ENCODE results near the gene PLAAT5.

PLAAT5 gene

DNA sequence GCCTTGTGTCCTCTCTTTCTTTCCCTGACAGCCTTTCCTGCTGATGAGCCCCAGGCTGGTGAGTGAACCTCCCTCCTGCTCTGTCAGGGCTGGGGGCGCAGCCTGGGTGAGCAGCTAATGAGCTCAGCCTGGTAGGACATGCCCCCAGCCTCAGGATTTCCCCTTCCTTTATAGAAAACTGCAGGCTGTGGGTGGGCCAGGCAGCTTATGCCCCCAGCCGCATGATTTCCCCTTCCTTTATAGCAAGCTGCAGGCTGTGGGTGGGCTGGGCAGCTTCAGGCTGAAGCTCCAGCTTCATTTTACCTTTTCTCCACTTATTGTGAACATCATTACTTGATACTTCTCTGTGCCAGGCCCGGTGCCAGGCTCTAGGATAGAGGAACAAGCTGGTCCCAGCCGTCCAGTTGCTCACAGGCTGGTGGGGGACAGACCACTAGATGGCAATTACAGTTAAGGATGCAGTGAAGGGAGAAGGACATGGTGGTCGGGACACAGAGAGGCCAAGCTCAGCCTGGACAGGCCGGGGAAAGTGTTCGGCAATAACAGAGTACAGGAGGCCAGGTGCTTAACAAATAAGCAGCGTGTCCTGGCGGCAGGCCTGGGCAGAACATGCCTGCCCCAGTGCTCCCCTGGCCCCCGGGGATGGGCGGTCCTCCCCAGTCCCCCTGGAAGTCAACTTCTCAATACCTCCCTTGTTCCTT is 20.2 kb upstream of the PLAAT5 start:
- no peak for DNase-seq

DNA sequence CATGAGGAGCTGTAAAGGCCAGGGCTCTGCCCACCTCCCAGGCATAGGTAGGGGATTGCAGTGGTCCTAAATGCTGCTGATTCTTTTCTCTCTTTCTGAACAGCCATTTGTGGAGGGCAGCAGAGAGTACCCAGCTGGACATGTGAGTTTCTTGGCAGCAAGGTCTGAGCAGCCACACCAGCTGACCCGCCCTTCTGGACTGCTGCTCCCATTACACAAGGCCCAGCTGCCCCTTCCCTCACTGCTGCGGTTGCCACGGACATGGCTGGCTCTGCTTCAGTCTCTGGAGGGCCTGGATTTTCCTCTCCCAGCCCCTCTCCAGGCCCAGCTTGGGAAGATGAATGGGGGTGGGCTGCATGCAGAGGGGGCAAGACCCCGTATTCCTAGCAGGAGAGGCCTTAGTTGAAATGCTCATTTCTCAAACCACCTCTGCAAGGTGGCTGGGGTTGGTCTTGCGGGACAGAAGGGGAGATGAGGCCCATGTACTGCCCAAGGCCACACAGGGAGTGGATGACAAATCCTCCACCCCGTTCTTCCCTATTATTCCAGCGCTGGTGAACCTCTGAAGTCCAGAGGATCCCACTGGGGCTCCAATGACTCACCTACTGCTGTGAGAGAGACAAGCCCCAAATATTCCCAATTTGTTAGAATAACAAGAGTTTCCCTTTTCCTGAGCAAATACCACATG is 19.5 kb upstream of the PLAAT5 start:
- DNase-seq: no peak

DNA sequence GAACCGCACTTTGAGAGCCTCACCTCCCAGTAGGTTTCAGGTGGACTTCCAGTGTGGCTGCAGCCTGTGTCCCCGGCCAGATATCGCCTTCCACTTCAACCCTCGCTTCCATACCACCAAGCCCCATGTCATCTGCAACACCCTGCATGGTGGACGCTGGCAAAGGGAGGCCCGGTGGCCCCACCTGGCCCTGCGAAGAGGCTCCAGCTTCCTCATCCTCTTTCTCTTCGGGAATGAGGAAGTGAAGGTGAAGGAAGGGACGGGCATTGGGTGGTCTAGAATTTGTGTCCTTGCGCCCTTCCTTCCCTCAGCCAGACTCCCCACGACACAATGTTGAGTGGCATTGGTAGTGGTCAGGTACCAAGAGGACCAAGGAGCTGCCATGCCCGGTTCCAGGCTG is 17.8 kb upstream of the PLAAT5 start:
- DNase-seq: no peak

DNA sequence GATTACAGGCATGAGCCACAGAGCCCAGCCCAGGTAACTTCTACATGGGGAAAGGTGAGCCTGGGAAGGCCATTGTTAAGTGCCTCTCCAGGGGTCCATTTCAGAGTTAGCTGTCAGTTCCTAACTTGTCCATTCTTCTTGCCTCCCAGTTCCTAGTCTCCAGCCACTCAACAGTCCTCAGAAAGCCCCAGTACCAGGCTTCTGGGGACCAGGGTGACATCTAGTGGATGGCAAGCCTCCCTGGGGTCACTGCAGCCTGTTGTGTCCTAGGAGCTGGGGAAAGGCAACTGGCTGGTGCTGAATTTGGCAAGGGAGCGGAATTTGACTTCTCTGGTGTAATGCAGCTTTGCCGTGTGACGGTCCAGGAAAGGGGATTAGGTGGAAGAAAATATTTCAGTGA is 17.0 kb upstream of the PLAAT5 start:
- DNase-seq: no peak

DNA sequence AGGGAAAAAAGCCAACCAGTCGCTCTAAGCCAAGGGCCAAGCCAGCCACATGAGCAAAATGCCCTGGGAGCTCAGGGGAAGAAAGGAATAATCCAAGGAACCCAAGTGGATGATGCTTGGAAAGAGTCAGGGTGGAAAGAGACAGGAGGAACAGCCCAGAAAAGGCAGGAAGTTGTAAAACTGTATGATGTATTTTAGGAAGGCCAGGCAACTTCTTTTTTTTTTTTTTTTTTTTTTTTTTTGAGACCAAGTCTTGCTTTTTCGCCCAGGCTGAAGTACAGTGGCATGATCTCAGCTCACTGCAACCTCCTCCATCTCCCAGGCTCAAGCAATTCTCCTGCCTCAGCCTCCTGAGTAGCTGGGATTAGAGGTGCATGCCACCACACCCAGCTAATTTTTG is 16.5 kb upstream of the PLAAT5 start:
- DNase-seq: no peak

DNA sequence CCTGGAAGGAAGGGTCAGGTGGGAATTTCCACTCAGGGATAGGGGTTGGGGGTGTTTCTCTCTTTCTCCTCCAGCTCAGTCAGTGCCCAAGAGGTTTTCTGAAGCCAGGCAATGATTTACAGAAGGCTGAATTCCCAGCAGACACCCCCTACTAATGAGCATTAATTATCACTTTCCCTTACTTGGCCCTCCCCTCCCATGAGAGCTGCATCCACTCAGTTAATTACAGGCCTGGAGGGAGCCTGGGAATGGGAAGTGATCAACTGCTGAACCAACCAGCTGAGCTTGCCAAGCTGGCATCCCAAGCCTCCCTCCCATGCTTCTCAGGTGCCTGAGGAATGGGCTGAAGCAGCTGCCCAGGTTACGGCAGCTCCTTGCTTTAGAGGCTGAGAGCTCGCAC is 15.9 kb upstream of the PLAAT5 start:
- no peak for DNase-seq

DNA sequence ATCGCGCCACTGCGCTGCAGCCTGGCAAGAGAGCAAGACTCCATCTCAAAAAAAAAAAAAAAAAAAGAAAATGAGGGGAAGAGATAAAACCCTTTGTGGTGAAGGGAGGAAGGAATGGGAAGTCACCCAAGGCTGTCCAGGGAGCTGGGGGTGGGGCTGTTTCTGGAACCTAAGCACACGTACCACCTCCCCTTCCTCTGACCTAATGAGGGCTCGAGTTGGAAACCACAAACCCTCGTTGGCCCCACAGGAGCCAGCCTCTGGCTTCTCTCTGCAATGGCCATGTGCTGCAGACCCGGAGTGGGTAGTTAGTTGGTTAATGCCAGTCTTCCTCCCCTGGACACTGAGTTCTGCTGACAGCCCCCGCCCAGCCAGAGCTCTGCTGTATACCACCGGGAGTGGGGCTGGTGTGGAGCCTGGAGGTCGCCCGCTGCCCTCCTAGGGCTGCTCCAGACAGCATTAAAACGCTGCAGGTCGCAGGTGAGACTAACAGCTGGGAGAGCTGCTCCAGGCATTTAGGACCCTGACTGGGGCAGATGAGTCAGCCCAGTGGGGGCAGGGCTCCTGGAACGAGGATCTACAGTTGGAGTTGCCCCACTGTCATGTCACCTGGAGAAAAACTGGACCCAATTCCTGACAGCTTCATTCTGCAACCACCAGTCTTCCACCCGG is 15.0 kb upstream of the PLAAT5 start, which contains the start of gene LGALS12:
LGALS12 (plus strand) TSS at position 228 of the 672 bp plus-strand sequence; CDS start at position 603, 375 bp downstream.
- DNase-seq: no peak

DNA sequence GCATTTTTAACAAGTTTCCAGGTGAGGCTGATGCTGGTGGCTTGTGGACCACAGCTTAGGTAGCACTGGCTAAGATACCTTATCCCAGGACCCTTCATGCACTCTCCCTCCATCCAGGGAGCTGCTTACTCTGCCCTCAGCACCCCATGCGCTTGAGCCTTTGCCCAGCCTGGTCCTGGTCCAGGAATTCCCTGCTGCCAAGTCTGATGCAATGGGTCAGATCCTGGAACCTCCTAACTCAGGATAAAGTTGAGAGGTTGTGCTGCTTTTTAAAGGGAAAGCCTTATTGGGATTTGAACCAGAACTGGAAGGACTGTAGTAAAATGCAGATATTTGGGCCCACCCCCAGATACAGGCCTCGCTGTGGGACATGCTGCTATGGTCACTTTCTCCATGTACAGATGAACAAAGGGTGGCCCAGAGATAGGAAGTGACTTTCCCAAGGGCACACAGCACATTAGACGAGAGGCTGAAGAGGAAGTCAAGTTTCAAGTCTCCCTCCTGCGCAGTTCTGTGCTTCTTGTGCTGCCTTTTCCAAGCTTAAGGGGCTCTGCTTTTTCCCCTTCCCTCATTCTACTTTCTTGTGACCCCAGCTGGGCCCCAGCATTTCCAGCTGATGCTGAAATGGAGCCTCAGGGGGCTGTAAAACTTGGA is 14.1 kb upstream of the PLAAT5 start:
- no peak for DNase-seq

DNA sequence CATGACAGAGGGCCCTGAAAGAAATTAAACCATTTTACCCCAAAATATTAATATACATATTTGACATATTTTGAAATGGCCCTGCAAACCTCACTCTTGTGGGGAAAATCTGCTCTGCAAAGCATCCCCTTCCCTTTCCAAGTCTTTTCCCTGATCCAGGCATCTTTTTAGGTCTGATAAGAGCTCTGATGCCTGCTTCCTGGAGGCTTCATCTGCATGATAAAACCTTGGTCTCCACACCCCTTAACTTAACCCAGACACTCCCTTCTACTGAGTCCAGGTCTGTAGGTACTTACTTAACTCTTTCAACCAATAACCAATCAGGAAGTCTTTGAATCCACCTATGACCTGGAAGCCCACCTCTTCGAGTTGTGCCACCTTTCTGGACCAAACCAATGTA is 13.1 kb upstream of the PLAAT5 start:
- DNase-seq: no peak

DNA sequence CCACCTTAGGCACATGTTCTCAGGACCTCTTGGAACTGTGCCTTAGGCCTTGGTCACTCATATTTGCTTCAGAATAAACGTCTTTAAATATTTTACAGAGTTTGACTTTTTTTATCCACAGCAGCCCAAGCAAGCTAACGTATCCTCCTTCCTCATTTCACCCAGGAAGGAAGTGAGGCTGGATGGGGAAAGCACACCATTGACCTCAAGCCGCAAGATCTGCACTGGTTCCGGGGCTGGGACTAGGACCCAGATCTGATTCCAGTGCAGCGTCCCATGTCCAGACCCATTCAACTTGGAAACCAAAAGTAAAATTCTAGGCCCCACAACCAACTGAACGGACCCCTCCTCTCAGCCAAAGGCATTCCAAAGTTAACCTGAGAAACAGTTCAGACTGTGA is 12.5 kb upstream of the PLAAT5 start:
- DNase-seq: no peak

DNA sequence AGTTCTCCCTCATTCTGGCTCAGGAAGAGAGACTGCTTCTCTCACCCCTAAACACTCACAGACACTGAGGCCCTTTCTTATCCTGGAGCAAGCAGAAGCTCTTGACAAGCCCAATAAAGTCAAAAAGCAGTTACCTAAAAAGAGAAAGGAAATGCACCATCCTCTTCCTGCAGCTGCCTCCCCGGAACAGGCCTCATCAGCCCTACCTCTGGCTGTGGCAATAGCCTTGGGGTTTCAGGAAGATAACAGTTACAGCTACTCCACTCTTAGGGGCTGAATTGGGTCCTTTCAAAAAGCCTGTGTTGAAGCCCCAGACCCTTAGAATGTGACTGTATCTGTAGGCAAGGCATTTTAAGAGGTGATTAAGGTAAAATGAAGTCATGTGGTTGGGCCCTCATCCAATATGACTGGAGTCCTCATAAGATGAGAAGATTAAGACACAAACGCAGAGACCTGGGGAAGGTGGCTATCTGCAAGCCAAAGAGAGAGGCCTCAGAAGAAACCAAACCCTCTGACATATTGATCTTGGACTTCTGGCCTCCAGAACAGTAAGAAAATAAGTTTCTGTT is 11.4 kb upstream of the PLAAT5 start:
- DNase-seq: no peak

DNA sequence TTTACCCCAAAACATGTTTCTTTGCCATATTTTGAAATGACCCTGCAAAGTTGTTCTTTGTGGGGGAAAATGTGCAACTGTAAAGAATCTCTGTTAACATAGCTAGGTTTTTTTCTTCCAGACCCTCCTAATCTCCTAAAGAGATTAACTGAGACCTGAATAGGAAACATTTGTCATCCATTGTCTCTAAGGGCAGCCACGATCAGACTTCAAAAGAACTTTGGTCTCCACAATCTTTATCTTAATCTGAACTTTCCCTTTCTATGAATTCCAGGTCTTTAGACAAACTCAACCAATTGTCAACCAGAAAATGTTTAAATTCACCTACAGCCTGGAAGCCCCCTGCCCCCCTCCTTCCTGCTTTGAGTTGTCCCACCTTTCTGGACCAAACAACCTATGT is 10.3 kb upstream of the PLAAT5 start:
- no peak for DNase-seq

DNA sequence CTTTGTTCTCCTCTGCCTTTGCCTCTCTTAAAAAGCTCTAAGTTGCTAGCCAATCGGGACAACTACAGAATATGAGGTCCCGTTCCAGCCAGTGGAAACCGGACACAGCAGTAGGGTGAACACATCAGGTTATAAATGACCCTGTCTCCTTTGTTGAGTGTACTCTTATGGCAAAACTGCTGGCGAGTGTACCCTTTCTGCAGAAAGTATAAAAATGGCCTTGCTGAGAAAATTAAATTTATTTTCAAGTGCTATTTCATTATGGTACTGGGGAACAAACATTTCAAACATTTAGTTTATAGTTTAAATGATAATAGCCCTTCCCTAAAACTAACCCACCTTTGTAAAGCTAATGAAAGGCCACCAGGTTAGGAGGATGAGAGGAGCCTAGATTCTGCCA is 8.9 kb upstream of the PLAAT5 start:
- no peak for DNase-seq

DNA sequence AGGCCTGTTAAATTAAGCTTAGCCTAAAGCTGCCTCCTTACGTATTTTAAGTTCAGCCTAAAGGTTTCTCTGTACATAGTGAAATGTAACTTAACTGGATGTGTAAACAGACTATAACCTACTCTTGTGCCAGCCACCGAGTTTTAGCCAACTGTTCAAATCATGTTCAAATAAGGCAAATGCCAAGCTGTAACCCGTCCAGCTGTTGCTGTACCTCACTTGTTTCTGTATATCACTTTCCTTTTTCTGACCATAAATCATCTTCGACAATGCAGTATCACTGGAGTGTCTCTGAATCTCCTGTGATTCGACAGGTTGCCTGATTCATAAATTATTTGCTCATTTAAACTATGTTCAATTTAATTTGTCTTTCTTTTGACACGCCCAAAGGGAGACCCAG is 4.0 kb upstream of the PLAAT5 start:
- DNase-seq: no peak

DNA sequence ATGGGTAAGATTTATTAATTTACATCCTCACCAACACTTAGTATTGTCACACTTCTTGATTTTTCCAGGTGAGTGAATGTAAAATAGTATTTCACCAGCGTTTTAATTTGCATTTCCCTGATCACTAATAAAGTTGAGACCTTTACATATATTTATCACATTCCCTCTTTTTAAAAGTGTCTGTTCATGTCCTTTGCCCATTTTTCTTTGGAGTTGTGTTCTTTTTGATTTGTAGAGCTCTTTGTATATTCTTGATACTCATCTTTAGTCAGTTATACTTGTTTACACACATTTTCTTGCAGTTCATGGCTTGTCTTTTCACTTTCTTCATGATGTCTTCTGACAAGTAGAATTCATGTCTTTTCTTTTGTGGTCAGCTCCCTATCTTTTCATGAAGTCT is 2.2 kb upstream of the PLAAT5 start:
- DNase-seq: no peak

DNA sequence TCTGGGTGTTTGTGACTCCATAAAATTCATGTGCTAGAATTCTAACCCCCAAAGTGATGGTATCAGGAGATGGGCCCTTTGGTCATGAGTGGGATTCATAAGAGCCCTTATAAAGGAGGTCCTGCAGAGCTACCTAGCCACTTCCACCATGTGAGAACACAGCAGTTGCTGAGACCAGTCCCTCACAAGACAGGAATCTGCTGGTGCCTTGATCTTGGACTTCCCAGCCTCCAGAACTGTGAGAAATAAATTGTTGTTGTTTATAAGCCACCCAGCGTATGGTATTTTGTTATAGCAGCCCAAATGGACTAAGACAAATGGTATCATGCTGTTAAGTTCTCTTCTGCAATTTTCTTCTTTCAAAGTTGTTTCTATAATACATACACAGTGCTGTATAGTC is 1.5 kb upstream of the PLAAT5 start:
- no peak for DNase-seq

DNA sequence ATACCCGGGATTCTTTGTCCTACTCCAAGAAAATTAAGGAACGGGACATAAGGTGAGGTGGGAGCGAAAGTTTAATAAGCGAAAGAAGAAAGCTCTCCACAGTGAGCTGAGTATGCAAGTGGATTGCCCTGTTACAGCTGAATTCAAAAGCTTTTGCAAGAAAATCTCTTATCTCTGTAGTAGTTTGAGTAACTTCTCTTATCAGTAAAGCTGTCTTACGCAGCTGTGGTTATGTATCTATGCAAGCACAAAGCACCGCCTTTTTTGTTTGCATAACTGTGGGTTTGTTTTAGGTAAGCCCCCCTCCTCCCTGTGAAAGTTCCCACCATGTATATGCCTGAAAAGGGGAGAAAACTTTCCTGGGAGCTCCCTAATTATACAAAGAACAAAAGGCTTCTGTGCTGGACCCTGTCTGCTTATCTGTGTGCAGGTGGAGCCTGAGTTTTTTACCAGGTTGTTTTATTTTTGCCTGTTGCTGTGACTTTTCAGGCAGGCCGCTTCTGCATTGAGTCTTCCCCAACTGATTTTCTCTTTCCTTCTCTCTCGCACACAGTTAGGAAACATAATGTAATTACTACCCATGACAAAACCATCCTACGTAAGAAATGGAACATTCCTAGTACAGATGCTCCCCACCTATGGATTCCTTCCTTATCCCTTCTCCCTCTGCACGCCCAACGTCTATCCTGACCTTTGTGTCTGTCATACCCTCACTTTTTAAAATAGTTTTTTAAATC is 837 bp upstream of the PLAAT5 start:
- DNase-seq: no peak

DNA sequence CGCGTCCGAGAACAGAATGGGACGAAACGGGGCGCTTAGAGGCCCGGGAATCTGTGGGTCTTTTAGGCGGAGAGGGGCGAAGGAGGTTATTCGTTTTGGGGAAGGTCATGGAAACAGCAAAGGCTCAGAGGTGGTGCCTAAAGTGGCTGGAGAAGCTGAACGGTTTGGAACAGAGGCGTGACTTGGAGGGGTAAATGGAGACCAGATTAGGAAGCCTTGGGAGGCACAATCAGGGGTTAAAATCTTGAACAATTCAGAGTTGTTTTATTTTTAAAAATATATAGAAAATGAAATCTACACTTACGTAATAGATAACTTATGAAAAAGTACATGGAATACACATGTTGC is 247 bp upstream of the PLAAT5 start:
- no peak for DNase-seq

DNA sequence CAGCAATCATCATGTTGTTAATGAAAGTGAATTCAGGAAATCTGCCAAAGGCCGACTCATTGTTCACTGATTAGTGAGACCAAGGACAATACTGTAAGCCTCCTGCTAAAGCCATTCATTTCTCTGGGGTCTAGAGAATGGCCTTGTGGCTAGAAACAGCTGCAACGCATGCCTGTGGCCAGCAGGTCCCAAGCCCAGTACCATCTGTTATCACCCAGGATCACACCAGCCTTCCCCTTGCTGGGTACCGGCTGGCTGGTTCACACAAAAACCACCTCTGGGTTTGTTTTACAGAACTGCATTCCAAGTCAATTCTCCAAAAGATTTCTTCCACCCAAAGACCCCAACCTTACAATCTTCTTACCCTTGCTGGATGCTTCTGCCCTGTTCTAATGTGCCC is 1.1 kb downstream of the PLAAT5 start:
- no peak for DNase-seq

DNA sequence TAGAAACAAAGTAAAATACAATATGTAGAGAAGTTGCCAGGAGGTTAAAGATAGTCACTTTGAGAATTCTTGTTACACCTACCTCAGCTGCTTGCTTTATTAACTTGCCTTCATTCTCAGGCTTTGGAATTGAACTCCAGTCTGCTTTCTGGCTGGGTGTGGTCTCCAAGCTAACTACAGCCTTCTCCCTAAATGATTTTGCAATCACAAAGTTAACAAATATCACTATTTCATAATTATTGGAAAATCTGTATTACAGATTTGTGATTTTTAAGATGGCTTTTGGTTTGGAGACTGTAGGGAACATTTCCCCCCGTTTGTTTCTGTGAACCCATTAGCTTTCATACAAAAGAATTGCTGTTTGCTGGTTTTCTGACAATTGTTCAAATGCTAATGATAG is 2.2 kb downstream of the PLAAT5 start:
- DNase-seq: no peak

DNA sequence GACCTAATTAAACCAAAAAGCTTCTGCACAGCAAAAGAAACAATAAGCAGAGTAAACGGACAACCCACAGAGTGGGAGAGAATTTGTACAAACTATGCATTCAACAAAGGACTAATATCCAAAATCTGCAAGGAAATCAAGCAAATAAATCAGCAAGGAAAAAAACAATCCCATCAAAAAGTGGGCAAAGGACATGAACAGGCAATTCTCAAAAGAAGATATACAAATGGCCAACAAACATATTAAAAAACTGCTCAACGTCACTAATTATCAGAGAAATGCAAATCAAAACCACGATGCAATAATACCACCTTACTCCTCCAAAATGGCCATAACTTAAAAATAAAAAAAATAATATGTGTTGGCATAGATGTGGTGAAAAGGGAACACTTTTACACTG is 5.2 kb downstream of the PLAAT5 start:
- DNase-seq: no peak

DNA sequence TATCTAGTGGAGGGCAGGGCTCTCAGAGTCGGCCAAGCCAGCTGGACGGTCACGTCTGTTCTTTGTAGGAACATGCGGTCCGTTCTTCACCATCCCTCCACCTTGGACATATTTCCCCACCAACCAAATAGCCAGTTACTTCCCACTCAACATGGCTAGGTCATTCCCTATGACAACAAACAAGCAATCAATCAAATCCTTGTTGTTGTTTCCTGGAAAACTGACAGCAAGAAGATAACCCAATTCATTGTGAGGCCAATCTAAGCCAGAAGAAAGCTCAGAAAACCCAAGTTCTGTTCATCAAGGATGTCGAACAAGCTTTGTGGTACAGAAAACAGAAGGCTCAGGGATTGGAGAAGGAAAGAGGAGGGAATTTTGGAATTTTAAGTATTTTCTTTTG is 10.9 kb downstream of the PLAAT5 start:
- no peak for DNase-seq

DNA sequence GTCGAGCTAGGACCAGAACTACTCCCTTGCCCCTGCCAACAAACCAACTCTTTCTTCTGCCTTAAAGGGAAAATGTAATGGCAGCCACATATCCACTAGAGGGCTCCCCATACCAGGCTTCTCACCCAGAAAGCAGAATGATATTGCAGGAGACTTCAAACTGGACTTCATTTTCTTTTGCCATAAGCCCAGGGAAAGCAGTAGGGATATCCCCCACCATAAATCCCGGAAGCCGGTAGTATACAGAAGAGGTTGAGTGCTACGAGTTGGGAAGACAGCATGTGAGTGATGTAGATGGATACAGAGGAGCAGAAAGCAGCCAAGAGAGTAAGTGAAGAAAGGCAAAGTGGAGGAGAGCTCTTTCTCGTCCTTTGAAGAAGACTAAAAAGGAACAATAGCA is 12.1 kb downstream of the PLAAT5 start:
- DNase-seq: peak; percentile 21
